ENCODE results near the gene AZU1.

The AZU1 gene

DNA sequence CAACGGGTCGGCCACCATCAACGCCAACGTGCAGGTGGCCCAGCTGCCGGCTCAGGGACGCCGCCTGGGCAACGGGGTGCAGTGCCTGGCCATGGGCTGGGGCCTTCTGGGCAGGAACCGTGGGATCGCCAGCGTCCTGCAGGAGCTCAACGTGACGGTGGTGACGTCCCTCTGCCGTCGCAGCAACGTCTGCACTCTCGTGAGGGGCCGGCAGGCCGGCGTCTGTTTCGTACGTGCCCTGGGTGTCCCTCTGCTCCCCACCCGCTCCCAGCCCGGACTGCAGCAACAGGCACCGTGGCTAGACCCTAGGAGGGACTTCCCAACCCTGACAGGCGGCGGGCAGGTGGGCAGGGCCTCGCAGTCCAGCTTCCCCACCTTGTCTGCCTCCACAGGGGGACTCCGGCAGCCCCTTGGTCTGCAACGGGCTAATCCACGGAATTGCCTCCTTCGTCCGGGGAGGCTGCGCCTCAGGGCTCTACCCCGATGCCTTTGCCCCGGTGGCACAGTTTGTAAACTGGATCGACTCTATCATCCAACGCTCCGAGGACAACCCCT, 28.0 kb downstream of the AZU1 start:
- DNase-seq = no peak

DNA sequence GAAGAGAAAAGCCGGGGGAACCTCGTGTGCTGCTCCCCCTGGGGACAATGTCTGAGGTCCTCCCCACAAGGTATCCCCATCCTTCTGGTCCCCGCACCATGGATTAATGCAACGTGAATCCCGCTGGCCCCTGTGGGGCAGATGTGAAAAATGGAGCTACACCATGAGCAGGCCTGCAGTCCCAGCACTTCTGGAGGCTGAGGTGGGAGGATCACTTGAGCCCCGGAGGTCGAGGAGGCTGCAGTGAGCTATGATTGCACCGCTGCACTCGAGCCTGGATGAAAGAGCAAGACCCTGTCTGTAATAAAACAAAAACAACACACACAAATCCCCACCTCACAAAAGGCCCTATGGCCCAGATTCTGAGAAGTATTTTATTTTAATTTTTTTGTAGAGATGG, 30.6 kb downstream of the AZU1 start:
- no peak for DNase-seq

DNA sequence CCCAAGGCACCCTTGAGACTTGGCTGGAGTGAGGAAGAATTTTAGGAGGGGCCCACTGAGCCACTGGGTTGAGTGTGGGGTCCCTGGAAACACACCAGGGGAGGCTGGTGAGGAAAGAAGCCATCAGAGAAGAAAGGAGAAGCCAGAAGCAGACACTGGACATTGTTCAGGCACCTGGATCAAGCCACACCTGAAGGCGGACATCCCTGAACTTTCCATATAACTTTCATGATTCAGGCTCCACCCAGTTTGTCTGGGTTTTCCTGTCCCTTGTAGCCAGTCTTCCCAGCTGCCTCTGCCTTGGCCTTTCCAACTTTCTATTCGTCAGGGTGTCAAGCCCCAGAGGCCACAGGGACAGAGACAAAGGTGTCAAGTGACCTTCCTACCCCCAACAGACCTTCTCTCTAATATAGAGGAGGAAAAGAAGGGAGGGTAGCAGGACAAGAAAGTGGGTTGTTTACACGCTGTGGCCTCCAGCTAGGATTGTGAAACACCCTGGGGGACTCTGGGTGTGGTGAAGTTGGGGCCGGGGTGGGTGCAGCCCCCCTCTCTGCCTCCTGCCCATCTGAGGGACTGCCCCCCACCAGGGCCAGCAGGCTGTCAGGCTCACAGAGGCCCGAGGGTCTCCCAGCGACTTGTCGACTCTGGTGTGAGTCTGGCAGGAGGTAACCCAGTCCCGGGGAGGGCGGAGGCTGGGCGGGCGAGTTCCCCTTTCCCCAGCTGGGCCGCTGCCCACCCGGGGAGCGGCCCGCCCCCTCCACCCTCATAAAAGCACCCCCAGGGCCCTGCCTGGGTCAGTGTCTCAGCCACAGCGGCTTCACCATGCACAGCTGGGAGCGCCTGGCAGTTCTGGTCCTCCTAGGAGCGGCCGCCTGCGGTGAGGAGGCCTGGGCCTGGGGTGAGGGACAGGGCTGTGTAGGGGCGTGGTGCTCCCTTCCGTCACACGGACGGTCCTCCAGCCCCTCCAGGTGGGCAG, 31.5 kb downstream of the AZU1 start, which contains the start of gene CFD:
Gene CFD (plus strand): TSS at position 797 of the 976 bp plus-strand sequence. CDS start 26 bp downstream, at position 823.
- DNase-seq = no peak

DNA sequence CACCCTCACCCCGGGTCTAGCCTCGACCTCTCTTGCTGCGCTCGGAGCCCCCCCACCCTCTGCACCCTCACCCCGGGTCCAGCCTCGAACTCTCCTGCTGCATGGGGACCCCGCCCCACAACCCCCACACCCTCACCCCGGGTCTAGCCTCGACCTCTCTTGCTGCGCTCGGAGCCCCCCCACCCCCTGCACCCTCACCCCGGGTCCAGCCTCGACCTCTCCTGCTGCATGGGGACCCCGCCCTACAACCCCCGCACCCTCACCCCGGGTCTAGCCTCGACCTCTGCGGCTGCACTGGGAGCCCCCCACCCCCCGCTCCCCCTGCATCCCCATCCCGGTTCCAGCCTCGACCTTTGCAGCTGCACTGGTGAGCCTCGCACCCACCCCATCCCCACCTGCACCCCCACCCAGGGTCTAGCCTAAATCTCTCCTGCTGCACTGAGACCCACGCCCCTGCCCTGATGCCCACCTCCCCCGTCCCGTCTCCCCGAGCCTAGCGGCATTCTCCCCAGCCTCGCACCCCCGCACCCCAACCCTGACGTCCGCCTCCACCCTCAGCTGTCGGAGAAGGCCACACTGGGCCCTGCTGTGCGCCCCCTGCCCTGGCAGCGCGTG, 33.6 kb downstream of the AZU1 start:
- DNase-seq = no peak

DNA sequence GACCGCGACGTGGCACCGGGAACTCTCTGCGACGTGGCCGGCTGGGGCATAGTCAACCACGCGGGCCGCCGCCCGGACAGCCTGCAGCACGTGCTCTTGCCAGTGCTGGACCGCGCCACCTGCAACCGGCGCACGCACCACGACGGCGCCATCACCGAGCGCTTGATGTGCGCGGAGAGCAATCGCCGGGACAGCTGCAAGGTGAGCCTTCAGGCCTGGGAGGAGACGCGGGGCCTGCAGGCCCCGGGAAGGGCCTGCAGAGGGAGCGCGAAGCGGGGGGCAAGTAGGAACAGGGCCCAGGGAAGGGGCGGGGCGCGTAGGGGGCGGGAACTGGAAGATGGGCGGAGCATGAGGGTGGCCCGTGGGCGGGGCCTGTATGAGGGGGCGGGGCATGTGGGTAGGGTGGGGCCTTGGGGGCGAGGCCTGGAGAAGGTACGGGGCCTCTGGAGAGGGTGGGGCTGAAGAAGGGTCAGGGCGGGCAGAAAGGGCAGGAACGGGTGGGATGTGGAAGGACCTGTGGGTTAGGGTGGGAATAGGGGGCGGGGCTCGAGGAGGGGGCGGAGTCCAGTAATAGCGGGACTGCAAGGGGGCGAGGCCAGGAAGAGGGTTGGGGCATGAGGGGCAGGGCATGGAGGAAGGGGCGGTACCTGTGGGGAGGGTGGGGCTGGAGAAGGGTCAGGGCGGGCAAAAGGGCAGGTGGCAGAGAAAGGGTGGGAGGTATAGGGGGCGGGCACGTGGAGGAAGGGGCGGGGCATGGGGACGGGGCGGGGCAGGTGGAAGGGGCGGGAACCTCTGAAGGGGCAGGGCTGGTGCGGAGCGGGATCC, 34.3 kb downstream of the AZU1 start:
- peak; percentile 84 for DNase-seq

DNA sequence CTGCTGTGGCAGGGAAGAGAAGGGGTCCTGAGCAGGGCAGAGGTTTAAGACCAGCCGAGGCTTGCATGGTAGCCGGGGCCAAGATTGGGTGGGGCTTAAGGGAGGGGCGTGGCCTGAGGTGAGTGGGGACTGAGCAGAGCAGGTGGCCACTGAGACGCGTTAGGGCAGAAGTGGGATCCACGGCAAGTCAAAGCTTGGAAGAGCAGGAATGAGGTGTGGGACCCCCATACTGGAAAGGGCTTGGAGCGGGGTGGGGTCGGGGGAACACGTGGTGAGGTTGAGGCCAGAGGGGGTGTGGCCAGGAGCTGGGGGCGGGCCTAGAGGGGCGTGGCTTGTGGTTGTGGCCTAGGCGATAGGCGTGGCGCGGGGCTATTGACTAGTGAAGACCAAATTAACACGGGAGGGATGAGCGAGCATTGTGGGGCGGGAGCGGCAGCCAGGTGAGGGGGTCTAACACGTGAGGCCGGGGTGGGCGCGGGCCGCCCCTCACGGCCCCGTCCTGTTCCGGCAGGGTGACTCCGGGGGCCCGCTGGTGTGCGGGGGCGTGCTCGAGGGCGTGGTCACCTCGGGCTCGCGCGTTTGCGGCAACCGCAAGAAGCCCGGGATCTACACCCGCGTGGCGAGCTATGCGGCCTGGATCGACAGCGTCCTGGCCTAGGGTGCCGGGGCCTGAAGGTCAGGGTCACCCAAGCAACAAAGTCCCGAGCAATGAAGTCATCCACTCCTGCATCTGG, 35.1 kb downstream of the AZU1 start:
- peak; percentile 71 for DNase-seq

DNA sequence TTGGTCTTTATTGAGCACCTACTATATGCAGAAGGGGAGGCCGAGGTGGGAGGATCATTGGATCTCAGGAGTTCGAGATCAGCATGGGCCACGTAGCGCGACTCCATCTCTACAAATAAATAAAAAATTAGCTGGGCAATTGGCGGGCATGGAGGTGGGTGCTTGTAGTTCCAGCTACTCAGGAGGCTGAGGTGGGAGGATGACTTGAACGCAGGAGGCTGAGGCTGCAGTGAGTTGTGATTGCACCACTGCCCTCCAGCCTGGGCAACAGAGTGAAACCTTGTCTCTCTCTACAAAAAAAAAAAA, 35.6 kb downstream of the AZU1 start:
- no peak for DNase-seq

DNA sequence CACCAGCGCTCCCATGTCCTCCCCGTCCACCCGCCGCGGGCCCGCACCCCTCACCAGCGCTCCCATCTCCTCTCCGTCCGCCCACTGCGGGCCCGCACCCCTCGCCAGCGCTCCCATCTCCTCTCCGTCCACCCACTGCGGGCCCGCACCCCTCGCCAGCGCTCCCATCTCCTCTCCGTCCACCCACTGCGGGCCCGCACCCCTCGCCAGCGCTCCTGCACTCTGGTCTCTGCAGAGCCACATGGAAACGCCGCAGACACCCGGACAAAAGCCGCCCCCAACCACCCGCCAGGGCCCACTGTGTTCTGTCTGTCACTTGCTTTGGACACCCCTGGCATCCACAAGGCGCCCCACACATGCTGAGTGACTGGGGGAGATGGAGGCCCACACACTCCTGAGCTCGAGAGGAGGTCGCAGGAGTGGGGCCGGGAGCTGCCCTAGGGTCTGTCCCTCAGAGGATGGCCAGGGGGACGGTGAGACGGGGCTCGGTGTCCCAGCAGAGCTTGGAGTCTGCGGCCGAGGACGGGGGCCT, 39.2 kb downstream of the AZU1 start:
- no peak for DNase-seq

DNA sequence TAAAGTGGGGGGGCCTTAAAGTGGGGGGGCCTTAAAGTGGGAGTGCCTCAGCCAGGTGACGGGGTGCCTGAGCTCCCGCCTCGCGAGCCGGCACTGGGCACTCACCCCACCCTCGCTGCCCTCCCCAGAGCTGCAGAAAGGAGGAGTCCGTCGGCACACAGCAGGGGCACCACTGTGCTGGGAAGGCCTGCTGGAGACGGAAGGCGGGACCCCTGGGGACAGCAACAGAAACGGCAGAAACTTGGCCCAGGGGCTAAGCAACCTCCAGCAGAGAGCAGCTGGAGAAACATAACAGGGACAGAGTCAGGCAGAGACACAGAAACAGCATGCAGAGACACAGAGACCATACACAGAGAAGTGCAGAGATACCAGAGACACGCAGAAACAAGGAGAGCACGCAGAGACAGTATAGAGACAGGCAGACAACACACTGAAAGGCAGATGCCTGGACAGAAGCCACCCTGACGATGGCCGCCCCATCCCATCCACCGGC, 39.7 kb downstream of the AZU1 start:
- no peak for DNase-seq

DNA sequence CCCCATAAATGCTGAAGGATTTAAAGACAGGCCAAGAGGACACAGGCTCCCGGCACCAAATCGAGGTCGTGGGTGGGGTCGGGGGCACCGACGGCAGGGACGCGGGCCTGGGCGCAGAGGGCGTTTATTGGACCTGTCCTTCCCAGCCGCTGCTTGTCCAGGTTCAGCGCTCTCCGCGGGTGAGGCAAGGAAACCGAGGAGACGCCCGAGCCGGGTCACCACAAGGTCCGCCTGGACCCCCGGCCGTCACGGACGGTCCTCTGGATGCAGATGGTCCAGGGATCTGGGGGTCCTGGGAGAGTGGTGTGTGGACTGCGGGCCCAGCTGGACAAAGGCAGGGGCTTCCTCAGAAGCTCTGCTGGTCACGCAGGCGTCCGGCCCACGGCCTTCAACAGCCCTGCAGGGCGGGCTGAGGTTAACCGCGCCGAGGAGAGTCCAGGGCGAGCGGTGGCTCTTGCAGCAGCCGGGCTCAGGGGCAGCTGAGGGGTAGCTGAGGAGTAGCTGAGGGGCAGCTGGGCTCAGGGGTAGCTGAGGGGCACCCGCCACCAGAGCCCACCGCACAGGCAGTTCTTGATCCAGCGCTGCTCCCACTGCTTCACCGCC, 40.3 kb downstream of the AZU1 start:
- no peak for DNase-seq

DNA sequence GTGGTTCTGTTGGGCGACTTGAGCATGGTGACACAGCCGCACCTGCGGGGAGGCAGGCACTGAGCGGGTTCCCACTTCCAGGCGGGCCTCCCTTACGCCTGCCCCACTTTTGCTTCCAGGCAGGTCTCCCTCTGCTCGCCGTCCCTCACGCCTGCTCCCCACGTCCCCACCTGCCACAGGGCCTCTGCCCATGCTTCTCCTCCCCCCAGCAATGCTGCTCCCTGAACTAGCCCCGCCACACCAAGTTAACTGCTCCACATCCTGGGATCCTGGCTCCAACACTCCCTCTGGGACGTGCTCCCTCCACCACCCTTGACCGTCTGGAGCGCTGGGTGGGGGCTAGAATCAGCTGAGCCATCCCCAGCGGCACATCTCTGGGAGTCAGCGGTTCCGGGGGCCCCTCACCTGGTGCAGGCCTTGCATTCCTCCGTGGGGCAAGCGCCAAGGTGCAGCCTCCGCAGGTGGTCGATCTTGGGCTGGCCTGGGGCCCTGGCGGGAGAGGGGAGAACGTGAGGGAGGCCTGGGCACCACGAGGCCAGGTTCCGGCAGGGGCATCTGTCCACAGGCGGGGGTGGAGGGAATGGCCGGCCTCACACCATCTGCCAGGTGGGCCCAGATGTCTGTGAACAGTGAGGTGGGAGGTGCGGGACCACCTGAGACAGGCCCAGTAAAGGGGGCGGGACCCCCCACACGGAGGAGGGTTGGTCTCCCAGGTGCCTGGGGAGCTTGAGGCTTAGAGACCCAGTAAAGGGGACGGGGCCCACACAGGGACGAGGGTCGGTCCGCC, 41.0 kb downstream of the AZU1 start:
- DNase-seq = no peak

DNA sequence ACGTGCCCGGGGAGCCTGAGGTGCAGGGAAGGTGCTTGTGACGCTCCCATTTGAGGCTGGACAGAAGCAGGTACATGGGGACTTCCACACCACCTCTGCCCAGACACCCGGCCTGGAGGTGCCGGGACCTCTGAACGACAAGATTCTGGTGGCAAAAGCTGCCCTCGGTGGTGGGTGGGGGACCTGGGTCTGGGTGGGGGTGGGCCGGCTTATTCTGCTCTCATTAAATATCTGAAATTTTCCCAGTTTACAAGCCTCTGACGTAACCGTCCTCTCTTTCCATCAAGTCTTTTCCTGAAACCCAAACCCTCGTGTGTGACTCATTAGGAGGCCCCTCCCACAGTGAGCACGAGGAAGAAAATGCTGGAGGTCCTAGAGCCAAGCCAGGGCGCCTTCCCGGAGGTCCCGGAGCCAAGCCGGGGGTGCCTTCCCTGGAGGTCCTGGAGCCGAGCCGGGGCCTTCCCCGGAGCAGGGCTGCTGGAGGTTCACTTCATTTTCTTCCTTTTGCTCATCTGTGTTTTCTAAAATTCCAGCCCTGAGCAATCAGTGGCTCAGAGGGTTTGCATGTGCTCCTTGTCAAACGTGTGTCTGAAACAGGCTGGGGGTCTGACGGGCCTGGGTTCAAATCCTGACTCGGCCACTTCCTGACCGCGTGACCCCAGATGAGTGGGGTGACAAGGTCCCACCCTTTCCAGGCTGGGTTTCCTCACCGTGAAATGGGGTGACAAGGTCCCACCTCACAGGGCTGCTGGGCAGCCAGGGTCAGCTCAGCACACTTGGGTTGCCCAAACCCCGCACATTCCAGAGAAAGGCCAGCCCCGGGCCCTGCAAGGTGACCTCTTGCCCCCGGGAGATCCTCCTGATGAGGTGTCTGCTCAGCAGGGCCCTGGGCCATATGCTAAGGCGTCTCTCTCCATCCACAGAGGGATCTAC, 41.9 kb downstream of the AZU1 start:
- DNase-seq = peak; percentile 82

DNA sequence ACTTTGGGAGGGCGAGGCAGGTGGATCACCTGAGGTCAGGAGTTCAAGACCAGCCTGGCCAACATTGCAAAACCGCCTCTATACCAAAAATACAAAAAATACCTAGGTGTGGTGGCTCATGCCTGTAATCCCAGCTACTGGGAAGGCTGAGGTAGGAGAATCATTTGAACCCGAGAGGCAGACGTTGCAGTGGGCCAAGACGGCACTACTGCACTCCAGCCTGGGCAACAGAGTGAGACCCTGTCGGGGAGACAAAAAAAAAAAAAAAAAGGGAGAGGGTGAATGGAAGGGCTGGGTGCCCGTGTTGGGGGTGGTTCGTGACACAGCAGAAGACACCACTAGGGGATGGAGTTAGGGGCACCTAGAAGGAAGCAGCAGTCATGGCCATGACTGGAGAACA, 42.7 kb downstream of the AZU1 start:
- no peak for DNase-seq

DNA sequence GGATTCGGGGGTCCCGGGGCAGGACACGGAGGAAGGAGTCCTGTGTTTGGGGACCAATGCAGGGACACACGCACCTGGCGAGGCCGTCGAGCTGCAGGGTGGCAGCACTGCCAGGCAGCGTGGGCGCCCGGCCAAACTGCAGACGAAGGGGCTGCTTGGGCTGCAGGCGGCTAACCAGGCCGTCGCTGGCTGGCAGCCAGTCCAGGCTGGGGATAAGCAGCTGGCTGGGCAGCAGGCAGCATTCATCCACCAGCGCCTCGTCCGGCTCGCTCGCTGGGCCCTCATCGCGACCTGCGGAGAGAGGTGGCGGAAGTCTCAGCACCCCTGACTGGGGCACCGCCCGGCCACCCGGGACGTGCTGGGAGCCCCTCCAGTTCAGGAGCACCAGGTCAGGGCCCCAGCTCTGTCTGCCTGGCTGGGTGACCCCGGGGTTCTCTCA, 43.3 kb downstream of the AZU1 start:
- DNase-seq = no peak

DNA sequence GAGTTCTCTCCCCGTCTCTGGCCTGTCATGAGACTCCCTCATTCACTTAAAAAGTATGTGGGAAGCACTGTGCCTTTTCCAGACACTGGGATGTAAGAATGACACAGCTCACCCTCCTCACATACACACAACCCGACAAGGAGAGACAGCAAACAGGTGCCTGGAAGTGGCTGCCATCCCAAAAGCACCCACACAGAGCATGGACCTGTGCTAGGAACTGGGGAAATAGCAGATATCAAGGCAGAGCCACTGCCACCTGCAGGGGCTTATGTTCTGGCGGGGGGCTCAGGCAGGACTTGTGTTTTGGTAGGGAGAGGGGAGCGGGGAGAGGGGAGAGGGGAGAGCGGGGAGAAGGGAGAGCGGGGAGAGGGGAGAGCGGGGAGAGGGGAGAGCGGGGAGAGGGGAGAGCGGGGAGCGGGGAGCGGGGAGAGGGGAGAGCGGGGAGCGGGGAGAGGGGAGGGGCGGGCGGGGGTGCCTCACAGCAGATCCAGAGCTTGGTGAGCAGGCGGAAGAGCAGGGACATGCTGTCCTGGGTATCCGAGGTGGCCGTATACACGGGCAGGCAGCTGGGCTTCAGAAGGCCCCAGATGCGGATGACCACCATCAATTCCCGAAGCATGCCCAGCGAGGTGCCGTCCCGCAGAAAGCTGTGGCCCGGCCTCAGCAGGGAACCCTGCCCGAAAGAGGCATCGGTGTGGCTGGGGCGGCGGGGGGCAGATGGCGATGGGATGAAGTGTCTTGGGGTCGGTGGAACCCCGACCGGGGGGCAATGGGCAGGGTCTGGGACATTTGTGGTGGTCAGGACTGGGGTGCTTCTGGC, 44.0 kb downstream of the AZU1 start:
- peak; percentile 73 for DNase-seq

DNA sequence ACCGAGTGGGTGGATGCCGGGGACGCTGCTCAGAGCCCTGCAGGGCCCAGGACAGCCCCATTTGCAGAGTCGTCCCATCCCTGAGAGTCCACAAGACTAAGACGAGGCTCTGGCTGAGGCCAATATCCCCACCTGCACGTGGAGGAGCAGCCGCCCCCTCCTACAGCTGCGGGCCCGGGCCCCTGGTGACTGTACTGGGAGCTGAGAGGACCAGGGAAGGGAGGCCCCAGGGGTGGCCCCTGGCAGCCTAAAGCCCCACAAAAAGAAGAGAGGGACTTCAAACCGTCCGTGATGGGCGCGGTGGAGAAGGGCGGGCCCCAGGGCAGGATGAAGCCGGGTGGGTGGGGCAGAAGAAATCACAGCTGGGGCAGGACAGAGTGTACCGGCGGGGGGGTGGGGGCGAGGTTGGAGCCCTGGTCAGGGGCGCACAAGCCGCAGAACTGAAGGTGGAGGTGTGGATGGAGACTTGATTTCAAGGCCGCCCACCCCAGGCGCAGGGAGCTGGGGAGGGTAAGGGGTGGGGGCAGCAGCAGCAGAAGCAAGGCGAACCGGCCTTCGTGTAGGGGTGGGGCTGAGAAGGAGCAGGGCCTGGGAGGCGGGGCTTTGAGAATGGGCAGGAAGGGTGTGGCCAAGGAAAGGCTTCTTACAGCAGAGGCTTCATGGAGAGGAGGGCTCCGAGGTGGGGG, 44.8 kb downstream of the AZU1 start:
- peak; percentile 86 for DNase-seq

DNA sequence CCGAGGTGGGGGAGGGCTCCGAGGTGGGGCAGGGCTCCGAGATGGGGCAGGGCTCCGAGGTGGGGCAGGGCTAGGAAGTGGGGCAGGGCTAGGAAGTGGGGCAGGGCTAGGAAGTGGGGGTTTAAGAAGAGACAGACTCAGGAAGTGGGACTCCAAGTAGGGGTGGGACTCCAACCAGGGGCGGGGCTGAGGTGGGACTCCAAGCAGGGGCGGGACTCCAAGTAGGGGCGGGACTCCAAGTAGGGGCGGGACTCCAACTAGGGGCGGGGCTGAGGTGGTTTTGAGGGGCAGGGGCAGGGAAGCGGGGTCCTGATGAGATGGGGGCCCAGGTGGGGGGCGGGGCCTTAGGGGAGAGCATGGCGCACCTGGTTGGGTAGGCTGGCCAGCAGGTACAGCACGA, 45.4 kb downstream of the AZU1 start:
- DNase-seq = no peak

DNA sequence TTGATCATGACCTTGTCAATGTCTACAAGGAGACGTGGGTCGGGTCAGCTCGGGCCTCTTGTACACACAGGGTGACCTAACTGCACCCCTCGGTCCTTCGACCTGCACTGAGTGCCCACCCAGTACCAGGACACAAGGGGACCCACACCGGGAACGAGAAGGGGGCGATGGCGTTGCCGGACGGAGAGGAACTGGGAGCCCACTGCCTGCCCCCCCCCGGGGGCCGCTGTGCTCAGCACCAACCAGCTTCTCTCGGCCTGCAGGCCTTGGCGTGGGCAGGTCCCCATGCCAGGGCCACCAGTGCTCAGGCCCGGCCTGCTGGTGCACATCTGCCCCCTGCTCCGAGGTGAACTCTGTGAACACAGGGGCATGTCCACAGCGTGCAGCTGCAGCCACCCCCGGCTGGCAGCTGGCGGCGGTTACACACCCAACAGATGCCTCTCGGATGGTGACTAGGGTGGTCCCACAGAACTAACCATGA, 46.0 kb downstream of the AZU1 start:
- DNase-seq = no peak

Data from islet precursor cell (in vitro differentiated cells).